Fibroblast of lung (primary cell): ENCODE results near the gene MYL10. TPM values are rescaled to one million over a fixed set of nuclear protein-coding genes. Genes with fewer than 3 reads are reported as not detected.

Source experiments
- DNase-seq, 2 donors: peaks; one replicate each; pipeline versions ENCODE4 v3.0.0 to v3.0.0-alpha.2; 2010; ENCODE audit warnings: low read depth in 2 of 2
- H2AFZ ChIP-seq: 2 replicates; pipeline ENCODE4 v1.5.1; 2012; ENCODE audit warnings: low read length, control low read depth, inconsistent platforms
- H3K27ac ChIP-seq: 2 replicates; pipeline ENCODE4 v1.5.1; 2011; ENCODE audit warnings: low read length, control low read depth; ENCODE audit not compliant: insufficient read depth
- H3K27me3 ChIP-seq: 2 replicates; pipeline ENCODE4 v1.5.1; 2011; ENCODE audit warnings: mild to moderate bottlenecking, low read length; ENCODE audit not compliant: control insufficient read depth, insufficient read depth
- H3K36me3 ChIP-seq: 2 replicates; pipeline ENCODE4 v1.5.1; 2011; ENCODE audit warnings: low read length; ENCODE audit not compliant: control insufficient read depth, insufficient read depth
- H3K4me1 ChIP-seq: 2 replicates; pipeline ENCODE4 v1.5.1; 2011; ENCODE audit warnings: low read length; ENCODE audit not compliant: control insufficient read depth, insufficient read depth; ENCODE audit errors: extremely low read depth
- H3K4me2 ChIP-seq: 2 replicates; pipeline ENCODE4 v1.5.1; 2011; ENCODE audit warnings: low read length, control low read depth; ENCODE audit not compliant: insufficient read depth; ENCODE audit errors: extremely low read depth
- H3K4me3 ChIP-seq, 4 experiments: fragments of 200-600 bp in 1 of 4; sonication (generic) in 1 of 4; replicated peaks in 1 of 4; 2 replicates each; pipeline ENCODE4 v1.5.1; 2011 to 2016; ENCODE audit warnings: low read length in 4 of 4, low read depth in 3 of 4, mild to moderate bottlenecking in 3 of 4, control low read depth in 2 of 4, inconsistent platforms in 1 of 4, mixed read lengths in 1 of 4; ENCODE audit not compliant: insufficient read depth in 1 of 4; ENCODE audit errors: control extremely low read depth in 1 of 4
- H3K79me2 ChIP-seq: 2 replicates; pipeline ENCODE4 v1.5.1; 2012; ENCODE audit warnings: mild to moderate bottlenecking, low read length, inconsistent platforms; ENCODE audit not compliant: control insufficient read depth, insufficient read depth
- H3K9ac ChIP-seq: 2 replicates; pipeline ENCODE4 v1.5.1; 2011; ENCODE audit warnings: mild to moderate bottlenecking, low read length, control low read depth; ENCODE audit not compliant: insufficient read depth
- H3K9me3 ChIP-seq: 2 replicates; pipeline ENCODE4 v1.5.1; 2012; ENCODE audit warnings: low read depth, low read length; ENCODE audit not compliant: control insufficient read depth, insufficient read depth
- H4K20me1 ChIP-seq: 2 replicates; pipeline ENCODE4 v1.5.1; 2011; ENCODE audit warnings: low read length; ENCODE audit not compliant: control insufficient read depth, insufficient read depth; ENCODE audit errors: extremely low read depth
- EZH2 ChIP-seq: IDR thresholded peaks from 2 replicates; pipeline ENCODE4 v1.5.1; 2012; ENCODE audit warnings: low read length, control low read depth, mild to moderate bottlenecking; ENCODE audit errors: missing control alignments
- polyA plus RNA-seq, 2 donors: library from polyadenylated mRNA; depleted of rRNA in 1 of 2; stranded (reverse) in 1 of 2; unstranded in 1 of 2; fragments of >200 nt; gene quantifications; 2 replicates each; pipeline ENCODE4 v1.2.1, GENCODE V29; 2011 to 2012; ENCODE audit warnings: missing spikeins in 1 of 2
- total RNA-seq: library from RNA; depleted of rRNA; stranded (reverse); fragments of >200 nt; gene quantifications from 2 replicates; pipeline ENCODE4 v1.2.1, GENCODE V29; 2014
- TF ChIP-seq, protein P1 (sequence below), 2 donors: IDR thresholded peaks in 1 of 2; conservative IDR thresholded peaks in 1 of 2; 1 replicate in 1 of 2; 2 replicates in 1 of 2; pipeline ENCODE4 v1.5.1; 2011 to 2012; ENCODE audit warnings: low read length in 2 of 2, control low read depth in 1 of 2, inconsistent platforms in 1 of 2, low read depth in 1 of 2, mild to moderate bottlenecking in 1 of 2

MYL10 gene
- total and polyA plus RNA-seq, 2 donors (not counting 1 experiment from before 2014, with no cell fraction given) = not detected

GRCh38 chr7:101671371-101672356 lies 42.6 kb upstream of the MYL10 start:
- Histone ChIP-seq H3K27me3 (peaks cover 6% of the 10 kb centered on the region), H4K20me1 (no peaks in the 10 kb centered on the region), H3K36me3 (no peaks in the 10 kb centered on the region), H2AFZ (no peak overlapping the region), H3K79me2 (no peaks in the 10 kb centered on the region), H3K9me3 (no peaks in the 10 kb centered on the region), H3K4me1 (no peaks in the 10 kb centered on the region), H3K27ac (no peak overlapping the region), H3K9ac (no peak overlapping the region), H3K4me3 (no peak overlapping the region), H3K4me2 (no peak overlapping the region)
- TF ChIP-seq, protein P1, sequence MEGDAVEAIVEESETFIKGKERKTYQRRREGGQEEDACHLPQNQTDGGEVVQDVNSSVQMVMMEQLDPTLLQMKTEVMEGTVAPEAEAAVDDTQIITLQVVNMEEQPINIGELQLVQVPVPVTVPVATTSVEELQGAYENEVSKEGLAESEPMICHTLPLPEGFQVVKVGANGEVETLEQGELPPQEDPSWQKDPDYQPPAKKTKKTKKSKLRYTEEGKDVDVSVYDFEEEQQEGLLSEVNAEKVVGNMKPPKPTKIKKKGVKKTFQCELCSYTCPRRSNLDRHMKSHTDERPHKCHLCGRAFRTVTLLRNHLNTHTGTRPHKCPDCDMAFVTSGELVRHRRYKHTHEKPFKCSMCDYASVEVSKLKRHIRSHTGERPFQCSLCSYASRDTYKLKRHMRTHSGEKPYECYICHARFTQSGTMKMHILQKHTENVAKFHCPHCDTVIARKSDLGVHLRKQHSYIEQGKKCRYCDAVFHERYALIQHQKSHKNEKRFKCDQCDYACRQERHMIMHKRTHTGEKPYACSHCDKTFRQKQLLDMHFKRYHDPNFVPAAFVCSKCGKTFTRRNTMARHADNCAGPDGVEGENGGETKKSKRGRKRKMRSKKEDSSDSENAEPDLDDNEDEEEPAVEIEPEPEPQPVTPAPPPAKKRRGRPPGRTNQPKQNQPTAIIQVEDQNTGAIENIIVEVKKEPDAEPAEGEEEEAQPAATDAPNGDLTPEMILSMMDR (conservative IDR thresholded peaks at IDR 0.05 in 1 of 2, IDR thresholded peaks at IDR 0.05 in 1 of 2; ENCODE audit: low read depth in 1 of 2, low read length in 2 of 2) = no peak
- no peak for TF ChIP-seq EZH2
- peak in 1 of 2 donors; percentile 43 for DNase-seq

DNA sequence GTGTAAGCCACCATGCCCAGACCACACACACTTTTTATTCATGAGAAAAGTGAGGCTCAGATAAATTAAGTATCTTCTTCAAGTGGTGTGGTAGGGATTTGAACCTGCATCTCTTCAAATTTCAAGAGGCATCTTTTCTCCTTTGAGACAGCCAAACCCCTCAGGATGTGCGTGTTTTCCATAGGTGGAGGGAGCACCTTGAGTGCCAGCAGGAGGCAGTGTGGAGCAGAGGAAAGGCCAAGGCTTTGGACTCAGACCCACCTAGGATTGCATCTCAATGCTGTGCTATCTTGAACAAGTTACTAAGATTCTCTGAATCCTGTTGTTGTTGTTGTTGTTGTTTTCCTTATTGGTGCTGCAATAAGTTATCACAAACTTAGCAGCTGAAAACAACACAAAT lies 40.2 kb upstream of the MYL10 start:
- H3K4me2 ChIP-seq = no peak overlapping the region
- peaks cover 6% of the 10 kb centered on the region for H3K27me3 ChIP-seq
- no peak for DNase-seq
- H3K27ac ChIP-seq = no peak overlapping the region
- H3K9ac ChIP-seq = no peak overlapping the region
- H2AFZ ChIP-seq = no peak overlapping the region
- H4K20me1 ChIP-seq = no peaks in the 10 kb centered on the region
- TF ChIP-seq, protein P1 (conservative IDR thresholded peaks at IDR 0.05 in 1 of 2, IDR thresholded peaks at IDR 0.05 in 1 of 2; ENCODE audit: low read depth in 1 of 2, low read length in 2 of 2) = peak in 1 of 2 donors; percentile 27
- no peak for TF ChIP-seq EZH2
- H3K79me2 ChIP-seq = no peaks in the 10 kb centered on the region
- no peaks in the 10 kb centered on the region for H3K9me3 ChIP-seq
- no peaks in the 10 kb centered on the region for H3K4me1 ChIP-seq
- H3K36me3 ChIP-seq = no peaks in the 10 kb centered on the region
- no peak overlapping the region for H3K4me3 ChIP-seq

DNA sequence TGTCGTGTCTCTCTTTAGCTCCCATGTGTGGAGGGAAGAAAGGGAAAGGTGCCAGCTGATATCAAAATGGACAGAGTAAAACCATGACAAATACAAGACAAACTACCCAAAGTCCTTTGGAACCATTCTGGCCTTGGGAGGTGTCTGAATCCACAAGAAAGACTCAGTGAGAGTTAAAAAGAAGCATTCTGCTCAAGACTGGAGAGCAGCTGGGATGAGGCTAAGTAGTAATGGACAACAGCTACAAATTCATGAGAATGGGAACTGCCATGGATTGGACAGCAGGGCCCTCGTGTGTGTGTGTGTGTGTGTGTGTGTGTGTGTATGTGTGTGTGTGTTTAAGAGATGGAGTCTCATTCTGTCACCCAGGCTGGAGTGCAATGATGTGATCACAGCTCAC lies 39.6 kb upstream of the MYL10 start:
- Histone ChIP-seq H3K36me3 (no peaks in the 10 kb centered on the region), H3K27ac (no peak overlapping the region), H2AFZ (no peak overlapping the region), H3K4me3 (no peak overlapping the region), H4K20me1 (no peaks in the 10 kb centered on the region), H3K9me3 (no peaks in the 10 kb centered on the region), H3K79me2 (no peaks in the 10 kb centered on the region), H3K9ac (no peak overlapping the region), H3K27me3 (peaks cover 6% of the 10 kb centered on the region), H3K4me2 (no peak overlapping the region), H3K4me1 (no peaks in the 10 kb centered on the region)
- DNase-seq = no peak
- TF ChIP-seq, protein P1 (conservative IDR thresholded peaks at IDR 0.05 in 1 of 2, IDR thresholded peaks at IDR 0.05 in 1 of 2; ENCODE audit: low read depth in 1 of 2, low read length in 2 of 2) = no peak
- no peak for TF ChIP-seq EZH2
